ENCODE results near the gene NUCB1.

Gene NUCB1

DNA sequence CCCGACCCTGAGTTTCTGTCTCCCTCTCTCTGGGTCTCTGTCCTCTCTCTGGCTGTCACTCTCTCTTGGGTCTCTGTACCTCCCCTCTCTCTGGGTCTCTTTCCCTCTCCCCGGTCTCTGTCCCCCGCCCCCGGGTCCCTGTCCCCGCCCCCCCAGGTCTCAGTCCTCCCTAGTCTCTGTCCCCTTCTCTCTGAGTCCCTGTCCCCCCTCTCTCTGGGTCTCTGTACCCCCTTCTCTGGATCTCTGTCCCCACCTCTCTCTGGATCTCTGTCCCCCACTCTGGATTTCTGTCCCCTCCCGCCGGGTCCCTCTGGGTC is 62.7 kb downstream of the NUCB1 start:
- TF ChIP-seq POLR2A (IDR thresholded peaks at IDR 0.05; ENCODE audit: low read depth, low read length): no peak

DNA sequence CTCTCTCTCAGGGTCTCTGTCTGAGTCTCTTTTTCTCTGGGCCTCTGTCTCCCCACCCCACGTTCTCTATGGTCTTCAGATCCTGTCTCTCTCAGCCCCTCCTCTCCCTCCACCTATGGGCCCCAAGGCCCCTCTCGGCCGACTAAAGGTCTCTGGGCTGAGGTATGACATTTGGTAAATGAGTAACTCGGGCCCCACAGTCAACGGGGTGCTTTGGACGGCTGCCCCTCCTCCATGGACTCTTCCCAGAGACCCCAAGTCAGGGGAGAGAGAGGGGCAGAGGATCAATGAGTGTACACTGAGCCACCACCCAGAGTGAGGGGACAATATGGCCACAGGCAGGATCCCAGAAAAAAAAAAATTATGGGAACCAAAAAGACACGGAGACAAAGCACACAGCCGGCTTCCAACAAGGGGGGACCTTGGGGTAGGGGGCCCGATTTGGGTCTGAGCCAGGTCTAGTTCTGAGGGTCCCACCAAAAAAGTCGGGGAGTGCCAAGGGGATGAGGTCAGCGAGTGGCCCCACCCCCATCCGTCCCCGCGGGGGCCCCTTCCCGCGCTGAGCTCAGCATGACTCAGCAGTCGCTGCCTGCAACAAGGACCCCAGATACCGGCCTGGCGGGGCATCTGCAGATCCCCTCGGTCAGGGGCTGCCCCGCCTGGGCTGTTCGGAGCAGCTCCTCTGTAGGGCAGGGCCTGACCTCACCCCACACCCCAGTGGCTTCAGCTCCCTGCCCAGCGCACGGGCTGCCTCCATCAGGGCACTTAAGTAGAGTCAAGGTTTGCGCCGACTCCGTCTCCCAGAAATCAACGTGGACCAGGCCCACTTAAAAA is 63.5 kb downstream of the NUCB1 start:
- DNase-seq (ENCODE audit: insufficient read length, low spot score) (peak; percentile 55), FAIRE-seq (no peak)
- TF ChIP-seq POLR2A (IDR thresholded peaks at IDR 0.05; ENCODE audit: low read depth, low read length): no peak

More for the DNA sequence above, 62.7 kb downstream of the NUCB1 start:
- DNase-seq (ENCODE audit: insufficient read length, low spot score) (no peak), FAIRE-seq (no peak)

DNA sequence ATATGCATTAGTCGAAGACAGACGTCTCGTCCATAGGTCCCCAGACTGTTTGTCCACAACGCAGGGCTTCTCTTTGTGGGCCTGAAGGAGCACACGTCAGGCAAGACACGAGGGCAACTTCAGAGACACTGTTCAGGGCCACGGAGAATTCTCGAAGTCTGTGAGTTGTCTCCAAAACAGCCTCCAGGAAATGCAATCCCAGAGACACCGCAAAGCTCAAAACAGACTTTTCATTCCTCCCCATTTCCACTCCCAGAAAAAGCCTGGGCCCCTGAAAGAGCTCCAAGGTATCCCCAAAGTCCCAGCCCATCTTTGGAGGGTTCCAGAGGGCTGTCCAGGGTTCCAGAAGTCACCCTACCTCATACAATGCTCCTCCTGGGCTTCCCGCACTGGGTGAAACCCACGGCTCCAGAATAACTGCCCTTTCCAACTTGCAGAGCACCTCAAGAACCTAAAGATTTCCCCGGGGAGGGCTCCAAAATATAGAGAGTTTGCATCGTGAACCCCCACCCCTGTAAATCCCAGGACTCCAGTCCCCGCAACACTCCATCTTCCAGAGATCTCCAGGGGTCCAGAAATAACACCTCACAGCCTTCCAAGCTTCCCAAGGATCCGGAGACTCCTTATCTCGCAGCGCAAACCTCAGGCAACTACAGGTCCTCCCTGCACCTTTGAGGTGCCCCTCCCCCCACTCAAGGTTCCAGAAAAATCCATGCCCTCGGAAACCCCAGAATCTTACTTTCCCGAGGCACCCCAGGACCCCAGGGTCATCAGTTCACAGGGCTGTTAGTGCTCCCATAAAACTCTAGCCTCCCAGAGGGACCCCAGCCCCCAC is 64.3 kb downstream of the NUCB1 start:
- DNase-seq (ENCODE audit: insufficient read length, low spot score) (no peak), FAIRE-seq (no peak)
- TF ChIP-seq POLR2A (IDR thresholded peaks at IDR 0.05; ENCODE audit: low read depth, low read length): no peak

DNA sequence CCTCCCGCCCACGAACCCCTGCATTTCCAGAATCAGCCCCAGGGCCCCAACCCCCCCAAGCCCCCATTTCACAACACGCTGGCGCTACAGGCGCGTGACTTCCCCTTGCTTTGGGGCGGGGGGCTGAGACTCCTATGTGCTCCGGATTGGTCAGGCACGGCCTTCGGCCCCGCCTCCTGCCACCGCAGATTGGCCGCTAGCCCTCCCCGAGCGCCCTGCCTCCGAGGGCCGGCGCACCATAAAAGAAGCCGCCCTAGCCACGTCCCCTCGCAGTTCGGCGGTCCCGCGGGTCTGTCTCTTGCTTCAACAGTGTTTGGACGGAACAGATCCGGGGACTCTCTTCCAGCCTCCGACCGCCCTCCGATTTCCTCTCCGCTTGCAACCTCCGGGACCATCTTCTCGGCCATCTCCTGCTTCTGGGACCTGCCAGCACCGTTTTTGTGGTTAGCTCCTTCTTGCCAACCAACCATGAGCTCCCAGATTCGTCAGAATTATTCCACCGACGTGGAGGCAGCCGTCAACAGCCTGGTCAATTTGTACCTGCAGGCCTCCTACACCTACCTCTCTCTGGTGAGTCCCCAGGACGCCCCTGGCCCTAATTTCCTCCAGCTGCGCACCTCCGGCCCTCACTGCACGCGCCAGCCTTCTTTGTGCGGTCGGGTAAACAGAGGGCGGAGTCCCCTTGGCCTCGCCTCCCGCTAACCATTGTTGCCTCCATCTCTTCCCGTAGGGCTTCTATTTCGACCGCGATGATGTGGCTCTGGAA is 65.1 kb downstream of the NUCB1 start, which contains the start of gene FTL:
TSS of gene FTL (plus strand) at position 270 of the 766 bp plus-strand sequence. CDS start at position 469, 199 bp downstream.
- DNase-seq (ENCODE audit: insufficient read length, low spot score) (peak; percentile 62), FAIRE-seq (no peak)
- peak; percentile 97 for TF ChIP-seq POLR2A (IDR thresholded peaks at IDR 0.05; ENCODE audit: low read depth, low read length)

DNA sequence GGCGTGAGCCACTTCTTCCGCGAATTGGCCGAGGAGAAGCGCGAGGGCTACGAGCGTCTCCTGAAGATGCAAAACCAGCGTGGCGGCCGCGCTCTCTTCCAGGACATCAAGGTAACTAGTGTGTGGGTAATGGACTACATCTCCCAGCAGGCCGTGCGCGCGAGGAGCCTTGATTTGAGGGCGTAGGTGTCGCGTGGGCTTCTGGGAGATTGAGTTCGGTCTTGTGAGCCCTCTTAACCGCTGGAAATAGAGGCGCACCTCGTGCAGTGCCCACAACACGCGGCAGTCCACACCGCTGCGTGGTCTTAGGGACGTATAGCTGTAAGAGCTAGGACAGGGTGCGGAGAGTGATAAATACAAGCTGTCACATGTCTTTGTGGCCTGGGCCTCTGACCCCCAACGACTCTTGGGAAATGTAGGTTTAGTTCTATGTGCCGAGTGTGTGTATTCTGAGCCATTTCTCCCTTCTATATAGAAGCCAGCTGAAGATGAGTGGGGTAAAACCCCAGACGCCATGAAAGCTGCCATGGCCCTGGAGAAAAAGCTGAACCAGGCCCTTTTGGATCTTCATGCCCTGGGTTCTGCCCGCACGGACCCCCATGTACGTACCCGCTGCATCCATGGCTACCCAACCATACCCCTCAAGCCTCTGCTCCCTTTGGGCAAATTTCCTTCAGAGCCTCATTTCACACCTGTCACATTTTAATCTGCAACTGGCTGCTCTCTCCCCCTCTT is 65.9 kb downstream of the NUCB1 start:
- FAIRE-seq (no peak), DNase-seq (ENCODE audit: insufficient read length, low spot score) (no peak)
- TF ChIP-seq POLR2A (IDR thresholded peaks at IDR 0.05; ENCODE audit: low read depth, low read length): no peak

DNA sequence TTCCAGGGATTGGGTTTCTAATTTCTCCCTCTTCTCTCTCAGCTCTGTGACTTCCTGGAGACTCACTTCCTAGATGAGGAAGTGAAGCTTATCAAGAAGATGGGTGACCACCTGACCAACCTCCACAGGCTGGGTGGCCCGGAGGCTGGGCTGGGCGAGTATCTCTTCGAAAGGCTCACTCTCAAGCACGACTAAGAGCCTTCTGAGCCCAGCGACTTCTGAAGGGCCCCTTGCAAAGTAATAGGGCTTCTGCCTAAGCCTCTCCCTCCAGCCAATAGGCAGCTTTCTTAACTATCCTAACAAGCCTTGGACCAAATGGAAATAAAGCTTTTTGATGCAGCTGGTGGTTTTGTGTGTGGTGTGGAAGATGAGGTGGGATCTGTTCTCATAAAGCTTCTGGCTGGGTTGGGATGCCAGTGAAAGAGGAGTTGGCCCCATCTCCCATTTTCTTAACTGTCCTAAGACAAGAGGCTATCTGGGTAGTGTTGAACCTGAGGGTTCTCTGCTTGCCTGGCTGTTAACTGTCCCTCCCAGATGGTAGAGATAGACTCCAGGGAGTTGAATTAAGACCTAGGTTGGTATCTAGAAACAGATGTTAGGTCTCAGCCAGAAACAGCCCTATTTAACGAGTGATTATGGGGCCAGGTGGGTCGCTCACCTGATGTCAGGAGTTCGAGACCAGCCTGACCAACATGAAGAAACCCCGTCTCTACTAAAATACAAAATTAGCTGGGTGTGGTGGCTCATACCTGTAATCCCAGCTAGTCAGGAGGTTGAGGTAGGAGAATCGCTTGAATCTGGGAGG is 66.6 kb downstream of the NUCB1 start:
- DNase-seq (ENCODE audit: insufficient read length, low spot score) (no peak), FAIRE-seq (no peak)
- TF ChIP-seq POLR2A (IDR thresholded peaks at IDR 0.05; ENCODE audit: low read depth, low read length): no peak

DNA sequence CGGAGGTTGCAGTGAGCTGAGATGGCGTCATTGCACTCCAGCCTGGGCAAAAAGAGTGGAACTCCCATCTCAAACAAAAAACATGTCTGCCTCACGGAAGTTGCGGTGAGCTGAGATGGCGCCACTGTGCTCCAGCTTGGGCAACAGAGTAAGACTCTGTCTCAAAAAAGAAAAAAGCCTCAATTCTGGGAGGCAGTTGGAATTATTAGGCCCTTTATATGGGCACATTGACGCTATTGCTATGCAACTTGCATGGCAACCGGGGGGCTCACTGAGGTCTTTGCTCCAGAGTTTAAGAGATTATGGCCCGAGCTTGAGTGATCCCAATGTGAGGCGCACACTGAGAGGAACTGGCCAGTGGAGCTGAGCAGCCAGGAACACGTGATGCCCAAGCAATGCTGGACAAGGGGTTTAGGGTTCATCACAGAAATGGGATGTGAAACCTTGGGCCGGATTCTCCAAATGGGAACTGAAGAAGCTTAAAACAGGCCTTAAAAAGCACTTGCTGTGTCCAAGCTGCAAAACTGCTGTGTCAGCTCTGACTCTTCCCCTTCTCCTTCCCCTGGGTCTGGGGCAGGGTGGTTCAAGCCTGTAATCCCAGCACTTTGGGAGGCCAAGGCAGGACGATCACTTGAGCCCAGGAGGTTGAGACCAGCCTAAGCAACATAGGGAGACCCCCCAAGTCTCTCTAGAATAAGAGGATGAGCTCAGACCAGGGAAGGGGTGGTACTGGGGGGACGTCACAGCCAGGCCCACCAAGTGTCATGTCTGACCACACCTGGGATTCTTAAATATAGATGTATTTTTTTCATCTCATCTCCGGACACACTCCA is 67.5 kb downstream of the NUCB1 start:
- FAIRE-seq (no peak), DNase-seq (ENCODE audit: insufficient read length, low spot score) (no peak)
- no peak for TF ChIP-seq POLR2A (IDR thresholded peaks at IDR 0.05; ENCODE audit: low read depth, low read length)

DNA sequence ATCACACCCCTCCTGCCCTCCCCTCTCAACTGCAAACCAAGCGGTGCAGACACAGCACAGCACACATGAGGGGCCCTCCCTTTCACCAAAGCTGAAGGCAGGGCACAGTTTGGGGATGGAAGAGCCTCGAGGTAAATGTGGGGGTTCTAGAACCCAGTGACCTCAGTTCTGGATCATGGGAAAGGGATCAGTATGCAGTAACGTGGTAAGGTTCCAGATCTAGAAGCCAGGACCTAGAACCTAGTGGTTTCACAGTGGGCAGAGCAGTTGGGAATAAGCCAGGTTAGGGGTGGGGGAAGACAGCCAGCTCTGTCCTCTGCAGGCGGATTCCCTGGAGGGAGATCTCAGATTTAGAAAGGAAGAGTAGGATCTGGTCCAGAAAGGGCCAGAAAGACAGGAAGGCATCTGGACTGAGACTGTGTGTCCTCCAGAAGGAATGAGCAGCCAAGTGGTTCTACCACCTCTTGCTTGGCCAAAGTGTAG is 68.1 kb downstream of the NUCB1 start:
- FAIRE-seq: no peak
- no peak for DNase-seq (ENCODE audit: insufficient read length, low spot score)
- no peak for TF ChIP-seq POLR2A (IDR thresholded peaks at IDR 0.05; ENCODE audit: low read depth, low read length)

DNA sequence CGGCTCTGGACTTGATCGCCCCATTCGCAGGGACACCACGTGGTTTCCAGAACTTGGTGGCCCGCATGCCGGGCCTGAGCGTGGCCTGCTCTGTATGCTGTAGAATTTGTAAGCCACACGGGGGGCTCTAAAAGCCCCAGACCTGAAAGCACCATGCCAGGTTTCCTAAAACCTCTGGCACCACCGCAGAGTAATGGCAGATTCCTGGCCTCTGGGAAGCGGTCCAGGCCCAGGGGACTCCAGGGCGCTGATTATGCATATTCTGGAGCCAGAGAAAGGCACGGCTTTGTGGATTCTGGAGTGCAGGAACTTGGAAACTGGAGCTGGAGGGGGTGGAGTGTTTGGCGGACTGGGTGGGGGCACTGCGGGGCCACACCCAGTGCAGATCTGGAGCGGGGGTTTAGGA is 68.7 kb downstream of the NUCB1 start:
- FAIRE-seq (no peak), DNase-seq (ENCODE audit: insufficient read length, low spot score) (no peak)
- TF ChIP-seq POLR2A (IDR thresholded peaks at IDR 0.05; ENCODE audit: low read depth, low read length): no peak

DNA sequence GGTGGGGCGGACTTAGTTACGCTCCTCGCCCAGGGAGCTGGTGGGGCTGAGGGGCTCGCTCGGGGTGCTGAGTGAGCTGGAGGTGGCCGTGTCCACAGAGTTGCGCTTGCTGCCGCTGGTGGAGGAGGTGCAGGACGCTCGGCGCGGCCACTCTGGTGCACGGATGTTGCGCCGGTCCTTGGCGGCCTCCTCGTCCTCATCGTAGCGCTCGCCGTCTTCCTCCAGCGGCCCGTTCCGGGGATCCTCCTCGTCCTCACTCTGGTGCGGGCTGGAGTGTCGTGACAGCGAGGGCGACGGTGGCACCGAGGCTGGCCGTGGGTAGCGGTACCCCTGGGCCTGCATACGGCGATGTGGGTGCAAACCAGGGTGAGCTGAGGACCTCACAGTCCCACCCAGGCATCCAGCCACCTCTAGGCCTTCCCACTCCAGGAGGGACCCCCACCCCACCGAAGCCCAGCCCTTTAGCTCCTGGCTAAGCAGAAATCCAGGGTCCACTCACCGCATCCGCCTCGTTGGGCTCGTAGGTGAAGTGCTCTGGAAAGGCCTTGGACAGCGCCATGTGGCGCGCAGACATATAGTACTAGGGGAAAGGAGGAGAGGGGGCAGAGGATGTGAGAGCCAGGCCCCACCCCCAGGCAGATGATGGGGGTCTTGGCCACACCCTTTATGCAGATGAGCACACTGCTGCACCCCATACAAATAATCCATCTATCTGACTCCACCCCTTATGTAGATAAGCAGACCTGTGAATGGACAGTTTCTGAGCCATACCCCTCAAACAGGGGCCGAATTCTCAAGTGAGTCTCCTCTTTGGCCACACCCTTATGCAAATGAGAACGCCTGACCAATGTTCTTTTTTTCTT is 69.4 kb downstream of the NUCB1 start:
- FAIRE-seq: no peak
- TF ChIP-seq POLR2A (IDR thresholded peaks at IDR 0.05; ENCODE audit: low read depth, low read length): no peak
- DNase-seq (ENCODE audit: insufficient read length, low spot score): no peak
